ENCODE results near the gene ARHGAP28.

- TF ChIP-seq CTCF (IDR thresholded peaks at IDR 0.05) (no peak), ZFX (IDR thresholded peaks at IDR 0.05; ENCODE audit: borderline replicate concordance) (no peak)
These were observed 149.2 kb downstream of the ARHGAP28 start for GRCh38 chr18:6878556-6879297.

All from 22Rv1 (cell line).